ENCODE results near the gene ASPG. TPM values are rescaled to one million over a fixed set of nuclear protein-coding genes. Genes with fewer than 3 reads are reported as not detected.
"Not testable (repeated sequence)": the region's sequence is repeated elsewhere in the genome, so short reads cannot be mapped to it uniquely, and the experiment has no call there.

The ASPG gene
- total RNA-seq, 2 donors from 2014 or later, result 0.14 to 0.35 TPM

GRCh38 chr14:104152246-104152575, 66.7 kb downstream of the ASPG start:
- no peak for DNase-seq (ENCODE audit: low spot score)
- H3K4me3 ChIP-seq, result no peak overlapping the region
- no peaks in the 10 kb centered on the region for H3K4me1 ChIP-seq (ENCODE audit: control insufficient read depth in 1 of 2, low read depth in 2 of 2)
- TF ChIP-seq, protein P1, sequence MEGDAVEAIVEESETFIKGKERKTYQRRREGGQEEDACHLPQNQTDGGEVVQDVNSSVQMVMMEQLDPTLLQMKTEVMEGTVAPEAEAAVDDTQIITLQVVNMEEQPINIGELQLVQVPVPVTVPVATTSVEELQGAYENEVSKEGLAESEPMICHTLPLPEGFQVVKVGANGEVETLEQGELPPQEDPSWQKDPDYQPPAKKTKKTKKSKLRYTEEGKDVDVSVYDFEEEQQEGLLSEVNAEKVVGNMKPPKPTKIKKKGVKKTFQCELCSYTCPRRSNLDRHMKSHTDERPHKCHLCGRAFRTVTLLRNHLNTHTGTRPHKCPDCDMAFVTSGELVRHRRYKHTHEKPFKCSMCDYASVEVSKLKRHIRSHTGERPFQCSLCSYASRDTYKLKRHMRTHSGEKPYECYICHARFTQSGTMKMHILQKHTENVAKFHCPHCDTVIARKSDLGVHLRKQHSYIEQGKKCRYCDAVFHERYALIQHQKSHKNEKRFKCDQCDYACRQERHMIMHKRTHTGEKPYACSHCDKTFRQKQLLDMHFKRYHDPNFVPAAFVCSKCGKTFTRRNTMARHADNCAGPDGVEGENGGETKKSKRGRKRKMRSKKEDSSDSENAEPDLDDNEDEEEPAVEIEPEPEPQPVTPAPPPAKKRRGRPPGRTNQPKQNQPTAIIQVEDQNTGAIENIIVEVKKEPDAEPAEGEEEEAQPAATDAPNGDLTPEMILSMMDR (IDR thresholded peaks at IDR 0.05), result no peak
- H3K9me3 ChIP-seq, result no peaks in the 10 kb centered on the region
- no peak for ATAC-seq (ENCODE audit: insufficient number of reproducible peaks, low FRiP score, low read depth)
- no peaks in the 10 kb centered on the region for H3K27me3 ChIP-seq (replicated peaks; ENCODE audit: insufficient read depth)
- H3K27ac ChIP-seq, result no peak overlapping the region
- no peaks in the 10 kb centered on the region for H3K36me3 ChIP-seq

DNA sequence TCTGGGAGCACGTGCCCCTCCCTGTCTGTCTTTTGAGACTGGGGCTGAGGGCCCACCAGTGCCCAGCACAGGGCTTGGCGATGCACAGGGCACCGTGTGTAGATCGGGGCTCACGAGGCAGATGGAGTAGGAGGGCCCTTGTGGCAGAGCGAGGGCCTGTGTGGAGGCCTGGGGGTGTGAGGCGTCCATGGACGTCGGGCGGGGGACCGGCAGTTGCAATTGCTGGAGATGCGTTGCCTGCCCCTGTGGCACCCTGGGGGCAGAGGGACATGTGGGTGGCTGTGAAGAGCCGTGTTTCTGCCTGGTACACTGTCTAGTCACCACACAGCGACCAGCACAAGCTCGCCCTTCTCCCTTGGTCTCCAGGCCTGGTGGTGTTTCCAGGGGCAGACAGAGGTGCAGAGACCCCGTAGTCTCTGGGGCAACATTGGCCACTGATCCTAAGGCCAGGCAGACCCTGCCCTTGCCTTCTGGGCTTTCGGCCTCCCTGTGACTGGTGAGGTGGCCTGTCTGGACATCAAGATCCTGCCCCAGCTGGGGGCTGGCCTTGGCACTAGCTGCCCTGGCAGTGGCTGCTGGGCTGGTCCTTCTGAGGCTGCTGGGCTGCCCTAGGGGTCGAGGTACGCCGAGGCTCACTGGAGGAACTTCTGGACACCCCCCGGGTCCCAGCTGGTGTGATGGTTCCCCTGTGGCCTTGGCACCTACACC, 67.3 kb downstream of the ASPG start:
- no peak for ATAC-seq (ENCODE audit: insufficient number of reproducible peaks, low FRiP score, low read depth)
- H3K9me3 ChIP-seq, result no peaks in the 10 kb centered on the region
- no peak overlapping the region for H3K27ac ChIP-seq
- DNase-seq (ENCODE audit: low spot score), result no peak
- no peaks in the 10 kb centered on the region for H3K4me1 ChIP-seq (ENCODE audit: control insufficient read depth in 1 of 2, low read depth in 2 of 2)
- no peaks in the 10 kb centered on the region for H3K36me3 ChIP-seq
- H3K4me3 ChIP-seq, result no peak overlapping the region
- H3K27me3 ChIP-seq (replicated peaks; ENCODE audit: insufficient read depth), result no peaks in the 10 kb centered on the region
- TF ChIP-seq, protein P1 (IDR thresholded peaks at IDR 0.05), result no peak

GRCh38 chr14:104153394-104153755, 67.9 kb downstream of the ASPG start:
- not testable (repeated sequence) for H3K4me1 ChIP-seq (ENCODE audit: control insufficient read depth in 1 of 2, low read depth in 2 of 2); H3K4me3 ChIP-seq; ATAC-seq (ENCODE audit: insufficient number of reproducible peaks, low FRiP score, low read depth); H3K27me3 ChIP-seq (replicated peaks; ENCODE audit: insufficient read depth); H3K27ac ChIP-seq; H3K36me3 ChIP-seq; H3K9me3 ChIP-seq; DNase-seq (ENCODE audit: low spot score)

DNA sequence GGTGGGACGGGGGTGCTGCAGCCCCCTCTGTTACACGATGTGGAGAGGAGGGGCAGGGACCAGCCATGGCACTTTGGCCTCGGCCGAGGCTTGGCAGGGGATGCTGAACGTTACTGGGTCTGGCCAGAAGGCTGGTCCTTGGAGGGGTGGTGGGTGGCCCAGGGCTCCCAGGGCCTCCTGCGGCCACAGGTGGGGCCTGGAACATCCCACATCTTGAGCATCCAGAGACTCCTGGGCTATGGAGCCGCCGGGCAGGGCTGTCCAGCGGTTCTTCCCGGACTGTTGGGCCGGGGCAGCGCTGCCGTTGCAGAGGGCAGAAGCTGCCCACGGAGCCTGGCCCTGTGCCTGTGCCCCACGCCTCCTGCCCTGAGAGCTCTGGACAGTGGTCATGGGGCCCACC, 68.7 kb downstream of the ASPG start:
- Histone ChIP-seq H3K36me3 (no peaks in the 10 kb centered on the region), H3K4me3 (no peak overlapping the region), H3K27me3 (replicated peaks; ENCODE audit: insufficient read depth) (no peaks in the 10 kb centered on the region), H3K4me1 (ENCODE audit: control insufficient read depth in 1 of 2, low read depth in 2 of 2) (no peaks in the 10 kb centered on the region), H3K9me3 (no peaks in the 10 kb centered on the region), H3K27ac (no peak overlapping the region)
- ATAC-seq (ENCODE audit: insufficient number of reproducible peaks, low FRiP score, low read depth) (no peak), DNase-seq (ENCODE audit: low spot score) (no peak)
- TF ChIP-seq, protein P1 (IDR thresholded peaks at IDR 0.05), result no peak

DNA sequence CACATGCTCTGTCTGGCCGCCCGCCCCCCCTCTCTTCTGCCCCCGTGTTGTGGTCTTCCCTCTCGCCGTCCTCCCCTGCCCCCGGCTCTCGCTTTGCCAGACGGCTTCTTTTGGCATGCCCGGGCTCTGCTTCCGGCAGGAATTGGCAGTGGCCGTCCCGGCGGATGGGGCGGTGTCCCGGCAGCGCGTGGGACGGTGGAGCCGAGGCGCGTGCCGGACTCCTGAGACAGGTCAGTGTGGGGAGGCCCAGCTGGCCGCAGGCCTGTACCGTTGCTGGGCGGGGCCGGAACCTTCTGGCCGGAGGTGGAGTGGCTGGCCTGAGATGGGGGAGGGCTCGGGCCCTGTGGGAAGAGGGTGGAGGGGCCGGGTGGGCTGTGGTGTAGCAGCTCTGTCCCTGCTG, 70.0 kb downstream of the ASPG start:
- Histone ChIP-seq H3K36me3 (no peaks in the 10 kb centered on the region), H3K9me3 (no peaks in the 10 kb centered on the region), H3K27me3 (replicated peaks; ENCODE audit: insufficient read depth) (no peaks in the 10 kb centered on the region), H3K4me1 (ENCODE audit: control insufficient read depth in 1 of 2, low read depth in 2 of 2) (no peaks in the 10 kb centered on the region), H3K4me3 (no peak overlapping the region), H3K27ac (no peak overlapping the region)
- DNase-seq (ENCODE audit: low spot score) (no peak), ATAC-seq (ENCODE audit: insufficient number of reproducible peaks, low FRiP score, low read depth) (no peak)
- TF ChIP-seq, protein P1 (IDR thresholded peaks at IDR 0.05), result no peak

- H3K9me3 ChIP-seq, result no peaks in the 10 kb centered on the region
- ATAC-seq (ENCODE audit: insufficient number of reproducible peaks, low FRiP score, low read depth), result no peak
- no peak for DNase-seq (ENCODE audit: low spot score)
- TF ChIP-seq, protein P1 (IDR thresholded peaks at IDR 0.05), result no peak
- H3K36me3 ChIP-seq, result no peaks in the 10 kb centered on the region
- no peaks in the 10 kb centered on the region for H3K4me1 ChIP-seq (ENCODE audit: control insufficient read depth in 1 of 2, low read depth in 2 of 2)
- H3K27ac ChIP-seq, result no peak overlapping the region
- no peak overlapping the region for H3K4me3 ChIP-seq
- H3K27me3 ChIP-seq (replicated peaks; ENCODE audit: insufficient read depth), result no peaks in the 10 kb centered on the region
Measured at GRCh38 chr14:104156142-104156541, 70.6 kb downstream of the ASPG start.

All from thoracic aorta (tissue), 2 donors.